Erythroblast (primary cell): ENCODE results near the gene CIP2A.

Source experiments
- DNase-seq, 2 experiments: peaks; one replicate each; lab custom pipeline; 2025; lab: John Stamatoyannopoulos, UW
- GATA1 ChIP-seq: IDR thresholded peaks from 2 replicates; pipeline ENCODE4 v1.6.1; 2011; ENCODE audit warnings: low read depth, mild to moderate bottlenecking, control low read depth, low read length, moderate library complexity
- POLR2A ChIP-seq: IDR thresholded peaks from 2 replicates; pipeline ENCODE4 v1.6.1; 2011; ENCODE audit warnings: mild to moderate bottlenecking, low read length

CIP2A gene

GRCh38 chr3:108510496-108510895 is 78.7 kb downstream of the CIP2A start, which contains the start of gene MYH15:
Gene MYH15 (minus strand): TSS chr3:108510596. CDS start chr3:108510530, 66 bp downstream.
- TF ChIP-seq GATA1 (no peak), POLR2A (no peak)
- DNase-seq, result no peak

GRCh38 chr3:108509871-108510270 is 79.4 kb downstream of the CIP2A start:
- DNase-seq, result no peak
- TF ChIP-seq GATA1, result no peak
- TF ChIP-seq POLR2A, result no peak

GRCh38 chr3:108509263-108509662 is 80.0 kb downstream of the CIP2A start:
- TF ChIP-seq GATA1, result no peak
- no peak for TF ChIP-seq POLR2A
- no peak for DNase-seq

- DNase-seq, result no peak
Measured at GRCh38 chr3:108507902-108508301, 81.3 kb downstream of the CIP2A start.

GRCh38 chr3:108505811-108506210 is 83.4 kb downstream of the CIP2A start:
- TF ChIP-seq POLR2A, result no peak
- no peak for TF ChIP-seq GATA1
- DNase-seq, result peak; percentile 14 to 19

More at GRCh38 chr3:108507902-108508301, 81.3 kb downstream of the CIP2A start:
- TF ChIP-seq GATA1 (no peak), POLR2A (no peak)

GRCh38 chr3:108503722-108504121 is 85.5 kb downstream of the CIP2A start:
- no peak for DNase-seq
- TF ChIP-seq POLR2A (no peak), GATA1 (no peak)

- TF ChIP-seq POLR2A (no peak), GATA1 (no peak)
- no peak for DNase-seq
Measured at GRCh38 chr3:108501535-108501934, 87.7 kb downstream of the CIP2A start.

GRCh38 chr3:108500728-108501127 is 88.5 kb downstream of the CIP2A start:
- no peak for DNase-seq
- TF ChIP-seq POLR2A (no peak), GATA1 (no peak)
